GM12865 (cell line): ENCODE measurements around the gene MED28.
"Not testable (repeated sequence)": the region's sequence is repeated elsewhere in the genome, so short reads cannot be mapped to it uniquely, and the experiment has no call there.

Experiments used
- DNase-seq: peaks from one replicate; pipeline ENCODE4 v3.0.0; 2010; ENCODE audit warnings: low read depth
- H3K4me3 ChIP-seq: 2 replicates; pipeline ENCODE4 v1.5.1; 2011; ENCODE audit warnings: mild to moderate bottlenecking, low read depth, low read length, control low read depth
- CTCF ChIP-seq: IDR thresholded peaks from 2 replicates; pipeline ENCODE4 v1.5.1; 2011; ENCODE audit warnings: low read length, control low read depth, low read depth, inconsistent platforms; ENCODE audit not compliant: insufficient read depth; ENCODE audit errors: missing control alignments

Gene MED28, protein sequence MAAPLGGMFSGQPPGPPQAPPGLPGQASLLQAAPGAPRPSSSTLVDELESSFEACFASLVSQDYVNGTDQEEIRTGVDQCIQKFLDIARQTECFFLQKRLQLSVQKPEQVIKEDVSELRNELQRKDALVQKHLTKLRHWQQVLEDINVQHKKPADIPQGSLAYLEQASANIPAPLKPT

GRCh38 chr4:17614416-17615299, at the start of gene MED28:
Gene MED28 (plus strand): TSS chr4:17614641. CDS start chr4:17614655, 14 bp downstream.
- TF ChIP-seq CTCF = peak; percentile 20
- peak; percentile 97 for DNase-seq
- peak within 1 kb of the TSS; percentile 100 for H3K4me3 ChIP-seq

- H3K4me3 ChIP-seq = no peak overlapping the region
- DNase-seq = no peak
- TF ChIP-seq CTCF = no peak
These were observed 48.6 kb upstream of the MED28 start for GRCh38 chr4:17565846-17566245.

- no peak overlapping the region for H3K4me3 ChIP-seq
- no peak for TF ChIP-seq CTCF
- DNase-seq = no peak
These were observed 47.2 kb upstream of the MED28 start for GRCh38 chr4:17567271-17567670.

- TF ChIP-seq CTCF = no peak
- no peak for DNase-seq
- H3K4me3 ChIP-seq = no peak overlapping the region
These were observed 40.2 kb upstream of the MED28 start for GRCh38 chr4:17574206-17574605.

DNA sequence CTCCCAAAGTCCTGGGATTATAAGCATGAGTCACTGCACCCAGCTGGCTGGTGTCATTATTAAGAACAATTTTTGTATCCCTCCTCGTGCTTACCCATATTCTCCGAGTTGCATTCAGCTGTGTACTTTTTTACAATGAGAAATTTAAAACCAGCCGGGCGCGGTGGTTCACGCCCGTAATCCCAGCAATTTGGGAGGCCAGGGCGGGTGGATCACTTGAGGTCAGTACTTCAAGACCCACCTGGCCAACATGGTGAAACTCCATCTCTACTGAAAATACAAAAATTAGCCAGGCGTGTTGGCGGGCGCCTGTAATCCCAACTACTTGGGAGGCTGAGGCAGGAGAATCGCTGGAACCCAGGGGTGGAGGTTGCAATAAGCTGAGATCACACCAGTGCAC, 39.3 kb upstream of the MED28 start:
- not testable (repeated sequence) for DNase-seq, H3K4me3 ChIP-seq

- H3K4me3 ChIP-seq = peak within 1 kb of the TSS; percentile 72
- no peak for TF ChIP-seq CTCF
- peak; percentile 99 for DNase-seq
These were observed 37.3 kb upstream of the MED28 start, which contains the start of gene LAP3 for GRCh38 chr4:17576932-17577664. Gene LAP3 (plus strand): TSS chr4:17577198. CDS start chr4:17577466, 268 bp downstream.
